ENCODE data around the gene ZNF747. TPM values are rescaled to one million over a fixed set of nuclear protein-coding genes. Genes with fewer than 3 reads are reported as not detected.
A peak's percentile ranks its signal among the peaks of the same experiment; 100 is the strongest.
"Not testable (repeated sequence)": the region's sequence is repeated elsewhere in the genome, so short reads cannot be mapped to it uniquely, and the experiment has no call there.

The ZNF747 gene
- polyA plus RNA-seq, 10 donors = 5.7 to 7.6 (median 6.6) TPM

GRCh38 chr16:30558789-30559377, 24.2 kb upstream of the ZNF747 start:
- no peak for DNase-seq

- DNase-seq = peak; percentile 97 to 98 (median 98)
Observed at GRCh38 chr16:30557957-30558788, 23.5 kb upstream of the ZNF747 start, which contains the start of gene ZNF764. TSS of gene ZNF764 (minus strand) at chr16:30558374. CDS start at chr16:30558182, 192 bp downstream.

- DNase-seq = peak in 1 of 3 donors; percentile 31
Observed at GRCh38 chr16:30557707-30557956, 23.0 kb upstream of the ZNF747 start.

GRCh38 chr16:30556125-30556473, 21.4 kb upstream of the ZNF747 start:
- no peak for DNase-seq

- no peak for DNase-seq
Observed at GRCh38 chr16:30555315-30556124, 20.9 kb upstream of the ZNF747 start.

- no peak for DNase-seq
Observed at GRCh38 chr16:30554557-30555314, 20.1 kb upstream of the ZNF747 start.

GRCh38 chr16:30553393-30553899, 18.8 kb upstream of the ZNF747 start:
- no peak for DNase-seq

GRCh38 chr16:30552956-30553355, 18.3 kb upstream of the ZNF747 start:
- DNase-seq = no peak

- DNase-seq = no peak
Observed at GRCh38 chr16:30551781-30552180, 17.1 kb upstream of the ZNF747 start.

- DNase-seq = no peak
Observed at GRCh38 chr16:30548416-30549253, 14.0 kb upstream of the ZNF747 start.

- no peak for DNase-seq
Observed at GRCh38 chr16:30546115-30546514, 11.5 kb upstream of the ZNF747 start.

- no peak for DNase-seq
Observed at GRCh38 chr16:30543067-30543466, 8.4 kb upstream of the ZNF747 start.

GRCh38 chr16:30541502-30542329, 7.1 kb upstream of the ZNF747 start:
- DNase-seq = no peak

GRCh38 chr16:30540916-30541464, 6.3 kb upstream of the ZNF747 start:
- not testable (repeated sequence) for DNase-seq

GRCh38 chr16:30539986-30540526, 5.4 kb upstream of the ZNF747 start:
- DNase-seq = not testable (repeated sequence)

GRCh38 chr16:30539000-30539964, 4.6 kb upstream of the ZNF747 start:
- DNase-seq = no peak

GRCh38 chr16:30536391-30537024, 1.9 kb upstream of the ZNF747 start:
- DNase-seq = not testable (repeated sequence)

All from muscle of back (tissue), 11 donors.